DMS153 (cell line): ENCODE data around the gene FAAP20.
"Not testable (repeated sequence)": the region's sequence is repeated elsewhere in the genome, so short reads cannot be mapped to it uniquely, and the experiment has no call there.

Source experiments
- DNase-seq: peaks from one replicate; lab custom pipeline; 2025; lab: John Stamatoyannopoulos, UW

FAAP20 gene

GRCh38 chr1:2156866-2157265, 37.7 kb downstream of the FAAP20 start:
- DNase-seq: no peak

GRCh38 chr1:2155788-2156187, 38.8 kb downstream of the FAAP20 start:
- DNase-seq: no peak

GRCh38 chr1:2155147-2155598, 39.4 kb downstream of the FAAP20 start:
- no peak for DNase-seq

GRCh38 chr1:2154022-2154421, 40.5 kb downstream of the FAAP20 start:
- DNase-seq: no peak

- DNase-seq: no peak
Observed at GRCh38 chr1:2152954-2153353, 41.6 kb downstream of the FAAP20 start.

- DNase-seq: no peak
Observed at GRCh38 chr1:2151911-2152310, 42.7 kb downstream of the FAAP20 start.

- no peak for DNase-seq
Observed at GRCh38 chr1:2151252-2151651, 43.3 kb downstream of the FAAP20 start.

GRCh38 chr1:2150801-2151200, 43.8 kb downstream of the FAAP20 start:
- DNase-seq: no peak

- no peak for DNase-seq
Observed at GRCh38 chr1:2148691-2149090, 45.9 kb downstream of the FAAP20 start.

- DNase-seq: not testable (repeated sequence)
Observed at GRCh38 chr1:2147869-2148268, 46.7 kb downstream of the FAAP20 start.

- no peak for DNase-seq
Observed at GRCh38 chr1:2146836-2147517, 47.6 kb downstream of the FAAP20 start.

GRCh38 chr1:2145946-2146835, 48.4 kb downstream of the FAAP20 start:
- DNase-seq: no peak

- no peak for DNase-seq
Observed at GRCh38 chr1:2144501-2145090, 50.0 kb downstream of the FAAP20 start.

GRCh38 chr1:2143814-2144500, 50.6 kb downstream of the FAAP20 start:
- DNase-seq: no peak

- no peak for DNase-seq
Observed at GRCh38 chr1:2141025-2141424, 53.5 kb downstream of the FAAP20 start.
